ENCODE data around the gene GDF7. TPM values are rescaled to one million over a fixed set of nuclear protein-coding genes. Genes with fewer than 3 reads are reported as not detected.

Gene GDF7
- polyA plus RNA-seq, 1 experiment = 0.32 TPM

- H3K27me3 ChIP-seq (ENCODE audit: control insufficient read depth, insufficient read depth, low read length) = no peaks in the 10 kb centered on the region; the same call in 1 of the 2 replicates
- ChIA-PET CTCF (interaction anchor here (0.8 to 1.8 kb wide), 4 partner anchors 11 to 250 kb away, joined by 3 to 7 read pairs (median 4); no protein-coding TSS in a partner anchor), POLR2A (no interaction called here)
- H3K4me3 ChIP-seq (ENCODE audit: low read depth, low read length) = no peak overlapping the region
- no peak for DNase-seq (ENCODE audit: low read depth)
- no peak for TF ChIP-seq CTCF (IDR thresholded peaks at IDR 0.05; ENCODE audit: insufficient read depth, low read depth, low read length)
- H3K36me3 ChIP-seq (ENCODE audit: control insufficient read depth, insufficient read depth, low read length) = no peaks in the 10 kb centered on the region; the same call in 1 of the 2 replicates
Measured at GRCh38 chr2:20629181-20629580, 37.8 kb upstream of the GDF7 start.

- Histone ChIP-seq H3K27me3 (ENCODE audit: control insufficient read depth, insufficient read depth, low read length) (no peaks in the 10 kb centered on the region; the same call in 1 of the 2 replicates), H3K36me3 (ENCODE audit: control insufficient read depth, insufficient read depth, low read length) (no peaks in the 10 kb centered on the region; the same call in 1 of the 2 replicates), H3K4me3 (ENCODE audit: low read depth, low read length) (no peak overlapping the region)
- DNase-seq (ENCODE audit: low read depth) = no peak
- ChIA-PET POLR2A (no interaction called here), CTCF (interaction anchor here (0.6 to 1.8 kb wide), 5 partner anchors 12 to 251 kb away, joined by 3 to 7 read pairs (median 3); no protein-coding TSS in a partner anchor)
- no peak for TF ChIP-seq CTCF (IDR thresholded peaks at IDR 0.05; ENCODE audit: insufficient read depth, low read depth, low read length)
Measured at GRCh38 chr2:20629581-20630171, 37.3 kb upstream of the GDF7 start.

GRCh38 chr2:20630967-20631366 lies 36.0 kb upstream of the GDF7 start:
- no peaks in the 10 kb centered on the region; the same call in 1 of the 2 replicates for H3K27me3 ChIP-seq (ENCODE audit: control insufficient read depth, insufficient read depth, low read length)
- no peak for TF ChIP-seq CTCF (IDR thresholded peaks at IDR 0.05; ENCODE audit: insufficient read depth, low read depth, low read length)
- no peak overlapping the region for H3K4me3 ChIP-seq (ENCODE audit: low read depth, low read length)
- ChIA-PET CTCF (interaction anchor here (0.6 to 1.5 kb wide), 4 partner anchors 20 to 252 kb away, joined by 3 to 8 read pairs (median 3); no protein-coding TSS in a partner anchor), POLR2A (interaction anchor here (1.1 kb wide), 1 partner anchor 13 kb away, joined by 4 read pairs; no protein-coding TSS in a partner anchor)
- no peak for DNase-seq (ENCODE audit: low read depth)
- no peaks in the 10 kb centered on the region; the same call in 1 of the 2 replicates for H3K36me3 ChIP-seq (ENCODE audit: control insufficient read depth, insufficient read depth, low read length)

GRCh38 chr2:20631617-20632307 lies 35.2 kb upstream of the GDF7 start:
- ChIA-PET POLR2A (interaction anchor here (1.1 kb wide), 1 partner anchor 14 kb away, joined by 4 read pairs; no protein-coding TSS in a partner anchor), CTCF (interaction anchor here (0.6 to 1.6 kb wide), 4 partner anchors 31 to 253 kb away, joined by 3 to 8 read pairs (median 5); no protein-coding TSS in a partner anchor)
- Histone ChIP-seq H3K4me3 (ENCODE audit: low read depth, low read length) (no peak overlapping the region), H3K27me3 (ENCODE audit: control insufficient read depth, insufficient read depth, low read length) (no peaks in the 10 kb centered on the region; the same call in 1 of the 2 replicates), H3K36me3 (ENCODE audit: control insufficient read depth, insufficient read depth, low read length) (no peaks in the 10 kb centered on the region; the same call in 1 of the 2 replicates)
- DNase-seq (ENCODE audit: low read depth) = no peak
- no peak for TF ChIP-seq CTCF (IDR thresholded peaks at IDR 0.05; ENCODE audit: insufficient read depth, low read depth, low read length)

GRCh38 chr2:20632446-20632990 lies 34.4 kb upstream of the GDF7 start:
- ChIA-PET POLR2A (no interaction called here), CTCF (interaction anchor here (1.3 to 1.6 kb wide), 4 partner anchors 18 to 254 kb away, joined by 5 to 8 read pairs (median 5); partner anchors contain the start of gene HS1BP3)
- no peak overlapping the region for H3K4me3 ChIP-seq (ENCODE audit: low read depth, low read length)
- TF ChIP-seq CTCF (IDR thresholded peaks at IDR 0.05; ENCODE audit: insufficient read depth, low read depth, low read length) = no peak
- no peaks in the 10 kb centered on the region; the same call in 1 of the 2 replicates for H3K36me3 ChIP-seq (ENCODE audit: control insufficient read depth, insufficient read depth, low read length)
- no peak for DNase-seq (ENCODE audit: low read depth)
- no peaks in the 10 kb centered on the region; the same call in 1 of the 2 replicates for H3K27me3 ChIP-seq (ENCODE audit: control insufficient read depth, insufficient read depth, low read length)
